ENCODE results near the gene KCNC3. TPM values are rescaled to one million over a fixed set of nuclear protein-coding genes. Genes with fewer than 3 reads are reported as not detected.

The KCNC3 gene
- total RNA-seq, 1 donor from 2014 or later = 44.3 TPM

GRCh38 chr19:50280983-50281382 lies 48.2 kb downstream of the KCNC3 start:
- CTCF ChIA-PET = no interaction called here
- intact Hi-C loops (cut with micrococcal nuclease) = no loop called here
- DNase-seq (no peak), ATAC-seq (ENCODE audit: low read depth) (no peak)
- TF ChIP-seq CTCF (IDR thresholded peaks at IDR 0.05) = no peak
- Mint-ChIP-seq H3K9me3 (peaks cover 7% of the 10 kb centered on the region), H3K4me1 (no peaks in the 10 kb centered on the region), H3K36me3 (ENCODE audit: low read depth) (peaks cover 1% of the 10 kb centered on the region), H3K27me3 (peaks cover 4% of the 10 kb centered on the region), H3K4me3 (no peak overlapping the region), H3K27ac (no peak overlapping the region)
- POLR2A ChIA-PET = no interaction called here

GRCh38 chr19:50280074-50280473 lies 49.1 kb downstream of the KCNC3 start:
- Mint-ChIP-seq H3K36me3 (ENCODE audit: low read depth) (peaks cover under 1% of the 10 kb centered on the region), H3K4me1 (no peaks in the 10 kb centered on the region), H3K27ac (no peak overlapping the region), H3K4me3 (no peak overlapping the region), H3K27me3 (peaks cover 5% of the 10 kb centered on the region), H3K9me3 (peaks cover under 1% of the 10 kb centered on the region)
- POLR2A ChIA-PET = no interaction called here
- DNase-seq (no peak), ATAC-seq (ENCODE audit: low read depth) (no peak)
- CTCF ChIA-PET = no interaction called here
- TF ChIP-seq CTCF (IDR thresholded peaks at IDR 0.05) = no peak
- intact Hi-C loops (cut with micrococcal nuclease) = no loop called here

GRCh38 chr19:50277966-50278580 lies 51.1 kb downstream of the KCNC3 start:
- intact Hi-C loops (cut with micrococcal nuclease) = no loop called here
- H3K36me3 Mint-ChIP-seq (ENCODE audit: low read depth) = no peaks in the 10 kb centered on the region
- H3K9me3 Mint-ChIP-seq = no peaks in the 10 kb centered on the region
- no peak overlapping the region for H3K27ac Mint-ChIP-seq
- no peak for TF ChIP-seq CTCF (IDR thresholded peaks at IDR 0.05)
- ATAC-seq (ENCODE audit: low read depth) = no peak
- no peaks in the 10 kb centered on the region for H3K4me1 Mint-ChIP-seq
- no peak overlapping the region for H3K4me3 Mint-ChIP-seq
- no peak for DNase-seq
- H3K27me3 Mint-ChIP-seq = peaks cover 4% of the 10 kb centered on the region
- ChIA-PET POLR2A (no interaction called here), CTCF (no interaction called here)

DNA sequence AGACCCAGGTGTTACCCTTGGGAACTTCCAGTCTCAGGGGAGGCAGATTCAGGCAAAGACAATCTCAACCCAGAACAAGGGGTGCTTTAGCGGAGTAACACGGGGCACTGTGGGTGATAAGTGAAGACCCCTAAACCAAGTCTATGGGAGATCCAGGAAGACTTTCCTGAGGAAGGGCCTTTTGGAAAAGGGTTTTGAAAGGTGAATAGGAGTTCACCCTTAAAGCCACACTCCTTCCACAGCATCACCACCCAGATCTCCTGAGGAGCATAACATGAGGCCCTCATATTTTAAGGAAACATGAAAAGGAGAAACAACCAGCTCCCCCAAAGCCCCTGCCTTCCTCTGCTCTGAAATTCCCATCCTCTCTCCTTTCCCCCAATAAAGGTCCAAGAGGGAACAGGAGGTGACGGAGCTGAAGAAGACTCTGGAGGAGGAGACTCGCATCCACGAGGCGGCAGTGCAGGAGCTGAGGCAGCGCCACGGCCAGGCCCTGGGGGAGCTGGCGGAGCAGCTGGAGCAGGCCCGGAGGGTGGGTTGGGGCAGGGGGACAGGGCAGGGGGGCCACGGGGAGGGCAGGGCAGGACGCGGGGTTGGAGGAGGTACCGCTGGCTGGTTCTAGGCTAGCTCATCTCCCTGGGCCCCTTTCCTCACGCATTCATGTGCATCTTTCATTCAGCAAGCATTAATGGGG lies 52.7 kb downstream of the KCNC3 start:
- no peak overlapping the region for H3K27ac Mint-ChIP-seq
- H3K4me1 Mint-ChIP-seq = no peaks in the 10 kb centered on the region
- no peak for ATAC-seq (ENCODE audit: low read depth)
- CTCF ChIA-PET = no interaction called here
- H3K9me3 Mint-ChIP-seq = no peaks in the 10 kb centered on the region
- H3K27me3 Mint-ChIP-seq = peaks cover 5% of the 10 kb centered on the region
- H3K36me3 Mint-ChIP-seq (ENCODE audit: low read depth) = no peaks in the 10 kb centered on the region
- no peak for TF ChIP-seq CTCF (IDR thresholded peaks at IDR 0.05)
- POLR2A ChIA-PET = no interaction called here
- DNase-seq = no peak
- no peak overlapping the region for H3K4me3 Mint-ChIP-seq
- intact Hi-C loops (cut with micrococcal nuclease) = no loop called here

DNA sequence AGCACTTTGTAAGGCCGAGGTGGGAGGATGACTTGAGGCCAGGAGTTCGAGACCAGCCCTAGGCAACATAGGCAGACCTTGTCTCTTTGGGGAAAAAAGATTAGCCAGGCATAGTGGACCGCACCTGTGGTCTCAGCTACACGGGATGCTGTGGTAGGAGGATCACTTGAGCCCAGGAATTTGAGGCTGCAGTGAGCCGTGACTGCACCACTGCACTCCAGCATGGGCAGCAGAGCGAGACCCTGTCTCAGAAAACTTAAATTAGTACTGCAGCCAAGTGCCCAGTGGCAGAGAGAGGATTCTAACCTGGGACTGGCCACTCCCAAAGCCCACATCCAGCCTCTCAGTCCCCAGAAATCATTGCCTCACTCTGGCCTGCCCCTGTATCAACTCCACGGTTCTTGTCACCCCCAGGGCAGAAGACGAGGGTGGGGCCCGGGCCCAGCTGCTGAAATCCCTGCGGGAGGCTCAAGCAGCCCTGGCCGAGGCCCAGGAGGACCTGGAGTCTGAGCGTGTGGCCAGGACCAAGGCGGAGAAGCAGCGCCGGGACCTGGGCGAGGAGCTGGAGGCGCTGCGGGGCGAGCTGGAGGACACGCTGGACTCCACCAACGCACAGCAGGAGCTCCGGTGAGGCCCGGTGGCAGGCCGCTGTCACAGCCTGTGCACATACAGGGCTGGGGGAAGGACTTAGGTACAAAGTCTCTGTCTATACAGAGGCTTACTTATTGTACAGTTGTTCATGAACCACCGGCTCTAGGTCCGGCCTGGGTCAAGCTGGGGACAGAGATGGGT lies 53.4 kb downstream of the KCNC3 start:
- TF ChIP-seq CTCF (IDR thresholded peaks at IDR 0.05) = no peak
- ChIA-PET POLR2A (no interaction called here), CTCF (no interaction called here)
- Mint-ChIP-seq H3K27me3 (peaks cover 10% of the 10 kb centered on the region), H3K9me3 (no peaks in the 10 kb centered on the region), H3K4me3 (no peak overlapping the region), H3K27ac (no peak overlapping the region), H3K36me3 (ENCODE audit: low read depth) (no peaks in the 10 kb centered on the region), H3K4me1 (no peaks in the 10 kb centered on the region)
- ATAC-seq (ENCODE audit: low read depth) = no peak
- intact Hi-C loops (cut with micrococcal nuclease) = no loop called here
- DNase-seq = no peak
